ENCODE results near the gene OLFML1. TPM values are rescaled to one million over a fixed set of nuclear protein-coding genes. Genes with fewer than 3 reads are reported as not detected.
A peak's percentile ranks its signal among the peaks of the same experiment; 100 is the strongest.

Gene OLFML1
- total RNA-seq, 1 experiment from 2014 or later: not detected

DNA sequence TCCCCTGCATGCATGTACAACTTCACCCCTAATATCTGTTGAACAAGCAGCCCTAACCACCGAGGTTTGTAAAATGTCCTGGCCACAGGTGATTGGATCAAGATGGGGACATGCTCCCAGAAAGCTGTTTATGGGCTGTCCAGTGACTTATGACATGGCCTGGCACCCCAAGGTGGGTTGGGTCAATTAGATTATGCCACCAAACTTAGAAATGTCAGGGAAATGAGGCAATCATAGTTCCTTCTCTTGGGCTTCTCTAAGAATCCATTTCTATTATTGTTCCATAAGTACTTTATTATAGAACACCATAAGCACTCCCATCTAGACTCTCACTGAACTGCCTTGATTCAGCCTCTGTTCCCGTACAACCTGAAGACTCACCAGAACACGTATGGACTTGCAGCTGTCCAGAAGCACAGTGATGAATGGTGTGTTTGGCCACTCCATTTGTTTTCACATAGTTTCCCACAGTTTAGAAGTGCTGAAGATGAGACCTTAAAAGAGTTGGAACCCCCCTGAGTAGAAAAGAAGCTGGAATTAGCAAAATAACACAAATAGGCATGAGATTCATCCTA is 45.5 kb upstream of the OLFML1 start:
- no peaks in the 10 kb centered on the region for H3K27me3 Mint-ChIP-seq (ENCODE audit: insufficient read depth, unreplicated experiment)
- peaks cover 5% of the 10 kb centered on the region for H3K4me1 Mint-ChIP-seq (ENCODE audit: insufficient read depth, unreplicated experiment)
- BruUV-seq (replicated peaks): no TSS peak
- no peak overlapping the region for H3K27ac Mint-ChIP-seq (ENCODE audit: low read depth, unreplicated experiment)
- no peaks in the 10 kb centered on the region for H3K36me3 Mint-ChIP-seq (ENCODE audit: insufficient read depth, unreplicated experiment)
- no peaks in the 10 kb centered on the region for H3K9me3 Mint-ChIP-seq (ENCODE audit: unreplicated experiment)
- ChIA-PET CTCF (interaction anchor here (1.0 to 6.9 kb wide), 9 partner anchors 8 to 342 kb away, joined by 3 to 102 read pairs (median 4); no protein-coding TSS in a partner anchor), POLR2A (no interaction called here)
- TF ChIP-seq, protein P1, sequence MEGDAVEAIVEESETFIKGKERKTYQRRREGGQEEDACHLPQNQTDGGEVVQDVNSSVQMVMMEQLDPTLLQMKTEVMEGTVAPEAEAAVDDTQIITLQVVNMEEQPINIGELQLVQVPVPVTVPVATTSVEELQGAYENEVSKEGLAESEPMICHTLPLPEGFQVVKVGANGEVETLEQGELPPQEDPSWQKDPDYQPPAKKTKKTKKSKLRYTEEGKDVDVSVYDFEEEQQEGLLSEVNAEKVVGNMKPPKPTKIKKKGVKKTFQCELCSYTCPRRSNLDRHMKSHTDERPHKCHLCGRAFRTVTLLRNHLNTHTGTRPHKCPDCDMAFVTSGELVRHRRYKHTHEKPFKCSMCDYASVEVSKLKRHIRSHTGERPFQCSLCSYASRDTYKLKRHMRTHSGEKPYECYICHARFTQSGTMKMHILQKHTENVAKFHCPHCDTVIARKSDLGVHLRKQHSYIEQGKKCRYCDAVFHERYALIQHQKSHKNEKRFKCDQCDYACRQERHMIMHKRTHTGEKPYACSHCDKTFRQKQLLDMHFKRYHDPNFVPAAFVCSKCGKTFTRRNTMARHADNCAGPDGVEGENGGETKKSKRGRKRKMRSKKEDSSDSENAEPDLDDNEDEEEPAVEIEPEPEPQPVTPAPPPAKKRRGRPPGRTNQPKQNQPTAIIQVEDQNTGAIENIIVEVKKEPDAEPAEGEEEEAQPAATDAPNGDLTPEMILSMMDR (IDR thresholded peaks at IDR 0.05; ENCODE audit: unreplicated experiment): no peak
- DNase-seq (ENCODE audit: unreplicated experiment): peak; percentile 16
- intact Hi-C loops (cut with micrococcal nuclease): no loop called here
- H3K4me3 Mint-ChIP-seq (ENCODE audit: unreplicated experiment): no peak overlapping the region

DNA sequence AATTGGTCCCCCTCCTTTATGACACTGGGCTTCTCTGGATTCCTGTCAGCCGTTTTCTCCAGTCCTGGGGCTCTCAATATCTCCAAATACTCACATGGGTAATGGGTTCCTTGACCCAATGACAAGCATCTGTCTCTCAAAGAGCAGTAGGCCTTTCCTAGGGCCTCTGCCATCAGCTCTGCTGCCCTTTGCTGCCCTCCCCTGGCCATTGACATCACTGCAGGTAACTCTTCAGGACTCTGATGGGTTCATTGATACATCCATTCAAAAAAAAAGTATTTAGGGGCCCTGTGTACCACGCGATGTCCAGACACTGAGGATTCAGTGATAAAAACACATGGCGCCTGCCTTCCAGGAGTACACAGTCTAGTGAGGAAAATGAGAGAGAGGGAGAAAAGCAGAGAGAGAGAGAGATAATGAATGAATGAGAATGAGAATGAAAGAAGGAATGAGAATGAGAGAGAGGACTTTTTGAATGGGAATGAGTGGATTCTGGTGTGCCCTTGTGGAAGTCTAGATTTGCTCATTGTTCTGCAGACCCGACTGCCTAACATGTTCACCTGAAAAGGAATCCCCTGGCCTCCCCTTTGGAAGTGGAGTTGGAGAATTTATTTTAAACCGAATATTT is 42.6 kb upstream of the OLFML1 start:
- ChIA-PET POLR2A (interaction anchor here (0.6 kb wide), 1 partner anchor 70 kb away, joined by 3 read pairs; no protein-coding TSS in a partner anchor), CTCF (interaction anchor here (0.6 to 6.9 kb wide), 46 partner anchors 10 to 892 kb away, joined by 3 to 102 read pairs (median 4); partner anchors contain the start of gene PPFIBP2)
- BruUV-seq (replicated peaks): no TSS peak
- DNase-seq (ENCODE audit: unreplicated experiment): peak; percentile 70
- intact Hi-C loops (cut with micrococcal nuclease): loop anchor here (1.0 kb wide), 5 partner anchors 89 to 630 kb away; no protein-coding TSS in a partner anchor
- Mint-ChIP-seq H3K9me3 (ENCODE audit: unreplicated experiment) (no peaks in the 10 kb centered on the region), H3K4me3 (ENCODE audit: unreplicated experiment) (no peak overlapping the region), H3K36me3 (ENCODE audit: insufficient read depth, unreplicated experiment) (no peaks in the 10 kb centered on the region), H3K4me1 (ENCODE audit: insufficient read depth, unreplicated experiment) (peaks cover 5% of the 10 kb centered on the region), H3K27me3 (ENCODE audit: insufficient read depth, unreplicated experiment) (no peaks in the 10 kb centered on the region), H3K27ac (ENCODE audit: low read depth, unreplicated experiment) (no peak overlapping the region)
- TF ChIP-seq, protein P1 (IDR thresholded peaks at IDR 0.05; ENCODE audit: unreplicated experiment): peak; percentile 86

DNA sequence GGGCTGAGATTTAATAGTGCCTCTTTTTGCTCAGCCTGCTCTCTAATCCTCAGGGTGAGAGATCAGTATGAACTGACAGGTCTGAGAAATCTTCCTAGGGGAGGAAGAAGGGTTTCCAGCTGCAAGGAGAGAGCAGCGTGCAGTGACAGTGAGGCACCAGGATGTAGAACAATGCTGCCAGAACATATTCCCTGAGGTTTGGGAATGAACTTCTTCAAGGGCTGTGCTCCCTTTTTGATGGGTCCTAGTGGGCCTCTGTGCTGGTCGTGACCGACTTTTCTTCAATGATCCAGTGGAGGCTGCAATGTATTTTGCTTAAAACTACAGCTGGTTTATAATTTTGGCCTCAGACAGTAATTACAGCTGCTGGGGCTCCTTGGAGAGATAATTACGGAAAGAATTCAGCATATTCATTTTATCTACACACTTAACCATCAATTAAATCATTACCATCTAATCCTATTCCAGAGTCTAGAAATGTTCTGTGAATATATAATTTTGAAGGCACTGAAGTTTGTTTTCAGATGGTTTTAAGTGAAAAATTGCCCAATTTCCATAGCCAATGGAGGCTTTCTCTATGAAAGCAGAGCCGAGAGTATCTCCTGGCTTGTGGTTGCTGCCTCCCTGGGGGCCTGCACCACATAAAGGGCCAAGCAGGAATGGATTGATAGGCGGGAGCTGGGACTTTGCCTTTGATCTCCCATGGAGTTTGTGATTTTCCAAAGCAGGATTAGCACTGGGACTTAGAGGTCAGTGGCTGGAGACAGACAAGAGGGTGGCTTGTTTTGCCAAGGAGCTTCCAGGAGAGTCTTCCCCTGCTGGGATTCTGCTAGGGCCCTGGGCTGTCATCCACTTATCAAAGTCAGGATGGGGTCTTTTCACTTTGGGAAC is 41.0 kb upstream of the OLFML1 start:
- intact Hi-C loops (cut with micrococcal nuclease): no loop called here
- CTCF ChIA-PET: interaction anchor here (0.6 to 6.9 kb wide), 14 partner anchors 11 to 1315 kb away, joined by 3 to 102 read pairs (median 4); partner anchors contain the start of gene PPFIBP2

More for the DNA sequence above, 41.0 kb upstream of the OLFML1 start:
- POLR2A ChIA-PET: no interaction called here
- DNase-seq (ENCODE audit: unreplicated experiment): no peak
- no peak overlapping the region for H3K27ac Mint-ChIP-seq (ENCODE audit: low read depth, unreplicated experiment)
- H3K4me3 Mint-ChIP-seq (ENCODE audit: unreplicated experiment): no peak overlapping the region
- H3K27me3 Mint-ChIP-seq (ENCODE audit: insufficient read depth, unreplicated experiment): no peaks in the 10 kb centered on the region
- no peaks in the 10 kb centered on the region for H3K9me3 Mint-ChIP-seq (ENCODE audit: unreplicated experiment)
- no TSS peak for BruUV-seq (replicated peaks)
- TF ChIP-seq, protein P1 (IDR thresholded peaks at IDR 0.05; ENCODE audit: unreplicated experiment): no peak
- no peaks in the 10 kb centered on the region for H3K36me3 Mint-ChIP-seq (ENCODE audit: insufficient read depth, unreplicated experiment)
- H3K4me1 Mint-ChIP-seq (ENCODE audit: insufficient read depth, unreplicated experiment): peaks cover 5% of the 10 kb centered on the region
